Endothelial cell of umbilical vein (primary cell): ENCODE results near the gene ABCF2. TPM values are rescaled to one million over a fixed set of nuclear protein-coding genes. Genes with fewer than 3 reads are reported as not detected.

Source experiments
- BruUV-seq: library from RNA; stranded (reverse); fragments of 400-500 nt; replicated peaks from 2 replicates; lab custom pipeline; 2021; lab: Mats Ljungman, UMichigan
- CTCF ChIA-PET: fragments of 300-600, 350-600 bp; sonication (Branson Sonifier 250); formaldehyde crosslinking; loops from one replicate; lab custom pipeline; 2021; ENCODE audit warnings: antibody characterized with exemption, inconsistent platforms; lab: Charles Lee
- POLR2A ChIA-PET: fragments of 300-600, 350-600 bp; sonication (Branson Sonifier 250); formaldehyde crosslinking; loops from one replicate; lab custom pipeline; 2021; ENCODE audit warnings: antibody characterized with exemption, inconsistent platforms; lab: Charles Lee
- DNase-seq: peaks from one replicate; pipeline ENCODE4 v3.0.0-alpha.2; 2011; ENCODE audit warnings: low read depth, low spot score
- FAIRE-seq: peaks from 2 replicates; lab custom pipeline; 2011; peaks lifted over from hg19 to GRCh38; lab: Jason Lieb, UNC
- H2AFZ ChIP-seq: 2 replicates; pipeline ENCODE4 v1.6.0; 2012; ENCODE audit warnings: low read depth, low read length, control low read depth, inconsistent platforms
- H3K27ac ChIP-seq: 2 replicates; pipeline ENCODE4 v1.5.1; 2011; ENCODE audit warnings: low read depth, mild to moderate bottlenecking, control low read depth, low read length, moderate library complexity; ENCODE audit not compliant: insufficient read depth
- H3K27me3 ChIP-seq, 2 experiments: 2 replicates each; pipeline versions ENCODE4 v1.6.0 to v1.6.1; 2011; ENCODE audit warnings: low read length in 2 of 2, mixed read lengths in 1 of 2; ENCODE audit not compliant: control insufficient read depth in 2 of 2, insufficient read depth in 2 of 2
- H3K36me3 ChIP-seq, 2 experiments: 2 replicates in 1 of 2; 3 replicates in 1 of 2; pipeline ENCODE4 v1.5.1; 2011; ENCODE audit warnings: low read length in 2 of 2, mild to moderate bottlenecking in 1 of 2, moderate library complexity in 1 of 2; ENCODE audit not compliant: control insufficient read depth in 2 of 2, insufficient read depth in 2 of 2; ENCODE audit errors: extremely low read depth in 1 of 2
- H3K4me1 ChIP-seq: 3 replicates; pipeline ENCODE4 v1.5.1; 2011; ENCODE audit warnings: mild to moderate bottlenecking, low read length; ENCODE audit not compliant: control insufficient read depth, insufficient read depth; ENCODE audit errors: extremely low read depth
- H3K4me2 ChIP-seq: 2 replicates; pipeline ENCODE4 v1.6.1; 2011; ENCODE audit warnings: low read length, control low read depth, mixed read lengths; ENCODE audit not compliant: insufficient read depth
- H3K4me3 ChIP-seq, 3 experiments: fragments of 200-600 bp in 1 of 3; sonication (generic), shearing (Covaris generic) in 1 of 3; replicated peaks in 1 of 3; 2 replicates each; pipeline ENCODE4 v1.5.1; 2011 to 2016; ENCODE audit warnings: control low read depth in 3 of 3, low read length in 3 of 3, mild to moderate bottlenecking in 2 of 3, inconsistent platforms in 1 of 3, low read depth in 1 of 3, moderate library complexity in 1 of 3; ENCODE audit not compliant: insufficient read depth in 1 of 3
- H3K79me2 ChIP-seq: 2 replicates; pipeline ENCODE4 v1.6.0; 2012; ENCODE audit warnings: low read length, inconsistent platforms; ENCODE audit not compliant: control insufficient read depth, insufficient read depth
- H3K9ac ChIP-seq: replicated peaks from 2 replicates; pipeline ENCODE3; 2011; ENCODE audit warnings: low read length, control low read depth; ENCODE audit not compliant: insufficient read depth; ENCODE audit errors: extremely low read depth
- H3K9me1 ChIP-seq: replicated peaks from 3 replicates; pipeline ENCODE4 v1.6.0; 2011; ENCODE audit warnings: mild to moderate bottlenecking, low read length; ENCODE audit not compliant: control insufficient read depth, insufficient read depth; ENCODE audit errors: extremely low read depth
- H3K9me3 ChIP-seq: replicated peaks from 2 replicates; pipeline ENCODE4 v1.5.1; 2012; ENCODE audit warnings: low read length, inconsistent platforms; ENCODE audit not compliant: control insufficient read depth, insufficient read depth
- H4K20me1 ChIP-seq: replicated peaks from 2 replicates; pipeline ENCODE3; 2011; ENCODE audit warnings: mild to moderate bottlenecking, low read length; ENCODE audit not compliant: control insufficient read depth, insufficient read depth; ENCODE audit errors: extremely low read depth
- CTCF ChIP-seq, 2 donors: IDR thresholded peaks; 1 replicate in 1 of 2; 2 replicates in 1 of 2; pipeline ENCODE4 v1.5.1; 2011; ENCODE audit warnings: low read length in 2 of 2, mild to moderate bottlenecking in 2 of 2, moderate library complexity in 2 of 2, control low read depth in 1 of 2, inconsistent platforms in 1 of 2, low read depth in 1 of 2; ENCODE audit not compliant: insufficient read depth in 1 of 2; ENCODE audit errors: extremely low read depth in 1 of 2
- EZH2 ChIP-seq: IDR thresholded peaks from 2 replicates; pipeline ENCODE4 v1.6.1; 2012; ENCODE audit warnings: borderline replicate concordance, low read depth, mild to moderate bottlenecking, moderate library complexity, low read length, inconsistent platforms; ENCODE audit not compliant: severe bottlenecking
- GATA2 ChIP-seq: IDR thresholded peaks from 2 replicates; pipeline ENCODE4 v1.7.0; 2011; ENCODE audit warnings: low read depth, mild to moderate bottlenecking, moderate library complexity, mixed read lengths, low read length; ENCODE audit not compliant: insufficient read length, insufficient read depth
- dilution Hi-C: fragments of 300-500 bp; cut with MboI; formaldehyde crosslinking; loops from one replicate; pipeline ENCODE4 v1.15.0; 2019; ENCODE audit warnings: low sequenced_read_pairs; ENCODE audit not compliant: extremely low pct_ligation_motif_present
- intact Hi-C: fragments of 100-400 bp; cut with micrococcal nuclease; formaldehyde crosslinking; loops from one replicate; pipeline ENCODE4 v1.10.0; 2022
- polyA plus RNA-seq, 4 experiments: library from polyadenylated mRNA; depleted of rRNA in 3 of 4; stranded (reverse) in 3 of 4; unstranded in 1 of 4; fragments of >200 nt; gene quantifications; 2 replicates each; pipeline versions ENCODE4 v1.2.1 to v1.2.3, GENCODE V29; 2011 to 2012; ENCODE audit warnings: missing spikeins in 1 of 4
- total RNA-seq: library from RNA; stranded (reverse); gene quantifications from 2 replicates; pipeline ENCODE4 v1.2.3, GENCODE V29; 2021

The ABCF2 gene
- total and polyA plus RNA-seq, 2 donors (not counting 3 experiments of a cell fraction or from before 2014, with no cell fraction given) = 45.3 to 61.6 TPM

GRCh38 chr7:151275813-151276577, 49.0 kb upstream of the ABCF2 start:
- BruUV-seq = no TSS peak
- Histone ChIP-seq H3K27ac (no peak overlapping the region), H2AFZ (no peak overlapping the region), H3K4me2 (no peak overlapping the region), H3K27me3 (peaks cover 7 to 8% of the 10 kb centered on the region in 2 experiments), H3K9me3 (no peaks in the 10 kb centered on the region), H3K9me1 (no peaks in the 10 kb centered on the region), H3K4me3 (no peak overlapping the region), H3K36me3 (no peaks in the 10 kb centered on the region), H3K79me2 (no peaks in the 10 kb centered on the region), H4K20me1 (no peaks in the 10 kb centered on the region), H3K9ac (no peak overlapping the region), H3K4me1 (no peaks in the 10 kb centered on the region)
- CTCF ChIA-PET = no interaction called here
- DNase-seq (no peak), FAIRE-seq (no peak)
- POLR2A ChIA-PET = no interaction called here
- TF ChIP-seq CTCF (IDR thresholded peaks at IDR 0.05; ENCODE audit: extremely low read depth in 1 of 2, insufficient read depth in 1 of 2, low read depth in 1 of 2, low read length in 2 of 2) = no peak
- TF ChIP-seq EZH2 = no peak
- TF ChIP-seq GATA2 = no peak
- intact Hi-C loops (no loop called here), dilution Hi-C loops (no loop called here)
